Karpas-422 (cell line): ENCODE results near the gene CEMP1. TPM values are rescaled to one million over a fixed set of nuclear protein-coding genes. Genes with fewer than 3 reads are reported as not detected.

Source experiments
- small RNA-seq: library from RNA; depleted of rRNA; stranded (forward); fragments of <200 nt; gene quantifications from one replicate; pipeline ENCODE3, GENCODE V24; 2014
- total RNA-seq: library from RNA; depleted of rRNA; stranded (reverse); fragments of >200 nt; shearing (Covaris generic); gene quantifications from 2 replicates; pipeline ENCODE4 v1.2.3, GENCODE V29; 2014; ENCODE audit warnings: low replicate concordance; rRNA removed

Gene CEMP1
- total RNA-seq, 1 experiment from 2014 or later, result not detected

Small RNA genes lying within 50 kb of the gene (small RNA-seq; reads per million reads assigned to genes)
- not detected for gene AC093525.1
- not detected for gene MIR3178

Other genes with a start within 250 kb of the CEMP1 start
- gene ABCA3, start 190.7 kb downstream of the CEMP1 start, total RNA-seq, result 0.37 and 0.87 TPM in 2 replicates
- gene CCNF, start 102.0 kb downstream of the CEMP1 start, total RNA-seq, result 13.5 and 15.1 TPM in 2 replicates
- 6.4 and 27.7 TPM in 2 replicates for gene TEDC2, start 71.3 kb downstream of the CEMP1 start, total RNA-seq
- 0.45 and 0.94 TPM in 2 replicates for gene NTN3, start 60.1 kb downstream of the CEMP1 start, total RNA-seq
- 15.8 and 20.5 TPM in 2 replicates for gene TBC1D24, start 56.3 kb downstream of the CEMP1 start, total RNA-seq
- gene ATP6V0C, start 17.5 kb downstream of the CEMP1 start, total RNA-seq, result 29.4 and 30.2 TPM in 2 replicates
- 22.7 and 51.7 TPM in 2 replicates for gene AMDHD2, start 11.0 kb downstream of the CEMP1 start, total RNA-seq
- 24.9 and 49.5 TPM in 2 replicates for gene PDPK1, start 6.6 kb upstream of the CEMP1 start, total RNA-seq
- gene KCTD5, start 151.1 kb upstream of the CEMP1 start, total RNA-seq, result 15.7 and 21.1 TPM in 2 replicates
- gene PRSS27, start 188.8 kb upstream of the CEMP1 start, total RNA-seq, result 1.4 and 2.8 TPM in 2 replicates
- gene SRRM2, start 221.2 kb upstream of the CEMP1 start, total RNA-seq, result 127 and 133 TPM in 2 replicates
- gene ELOB, start 245.9 kb upstream of the CEMP1 start, total RNA-seq, result 336 and 358 TPM in 2 replicates